Posterior vena cava (tissue), 2 donors: ENCODE measurements around the gene DUSP22. TPM values are rescaled to one million over a fixed set of nuclear protein-coding genes. Genes with fewer than 3 reads are reported as not detected.

Experiments used
- DNase-seq: peaks from one replicate; pipeline ENCODE4 v3.0.0-alpha.2; 2020; ENCODE audit warnings: low spot score
- intact Hi-C, 2 donors: fragments of 100-400 bp; cut with DNase I; formaldehyde crosslinking; loops; one replicate each; pipeline versions ENCODE4 v1.14.1 to v1.14.2; 2022 to 2023
- total RNA-seq, 2 donors: library from RNA; stranded (reverse); fragmentation: NEBNext Ultra II Directional; extraction: Animal tissue kit (Norgen Biotek cat#: 25700); gene quantifications; one replicate each; pipeline ENCODE4 v1.2.1, GENCODE V29; 2021
- donor health status: DM: yes; HTN: yes; CAD: no.
- donor health status: DM: yes; HTN: yes; CAD: no.

The DUSP22 gene
- total RNA-seq, 2 donors from 2014 or later: 45.7 to 51.8 TPM

DNA sequence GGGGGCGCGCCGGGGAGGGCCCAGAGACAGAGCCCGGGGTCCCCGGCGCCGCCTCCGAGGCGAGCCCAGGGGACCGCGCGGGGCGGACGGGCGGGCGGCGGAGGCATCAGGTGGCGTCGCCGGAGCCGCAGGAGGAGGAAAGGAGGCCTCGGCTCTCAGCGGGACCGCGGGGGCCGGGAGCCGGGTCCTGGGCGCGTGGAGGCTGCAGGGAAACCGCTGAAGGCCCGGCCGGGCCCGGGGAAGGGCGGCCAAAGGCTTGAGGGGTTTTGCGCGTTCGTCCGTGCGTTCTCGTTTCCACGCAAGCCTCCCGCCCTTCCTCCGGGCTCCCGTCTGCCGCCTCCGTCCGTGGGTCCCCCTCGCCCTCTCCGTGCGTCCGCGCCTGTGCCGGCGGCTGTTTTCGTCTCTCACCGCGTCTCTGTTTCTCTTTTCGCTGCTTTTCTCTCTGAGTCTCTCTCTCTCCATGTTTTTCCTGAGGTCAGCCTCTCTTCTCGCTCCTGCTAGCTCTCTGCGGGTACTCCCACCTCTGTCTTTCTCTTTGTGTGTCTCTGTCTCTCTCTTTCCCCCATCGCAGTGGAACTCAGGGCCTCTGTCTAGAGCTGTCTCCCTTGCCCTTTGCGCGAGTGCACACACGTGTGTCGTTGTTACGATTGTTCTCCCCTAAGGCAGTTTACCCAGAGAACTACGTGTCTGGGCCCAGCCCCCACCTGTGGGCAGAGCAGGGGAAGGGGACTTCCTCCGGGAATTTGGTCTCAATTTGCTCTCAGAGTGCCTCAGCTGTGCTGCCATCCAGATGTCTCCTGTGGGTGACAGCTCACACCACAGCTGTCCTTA, 101.3 kb downstream of the DUSP22 start:
- intact Hi-C loops: no loop called here
- DNase-seq: no peak

- intact Hi-C loops: no loop called here
These were observed 102.5 kb downstream of the DUSP22 start for GRCh38 chr6:394641-395289.

GRCh38 chr6:395432-396125, 103.3 kb downstream of the DUSP22 start:
- intact Hi-C loops: no loop called here
- no peak for DNase-seq

More at GRCh38 chr6:394641-395289, 102.5 kb downstream of the DUSP22 start:
- no peak for DNase-seq

DNA sequence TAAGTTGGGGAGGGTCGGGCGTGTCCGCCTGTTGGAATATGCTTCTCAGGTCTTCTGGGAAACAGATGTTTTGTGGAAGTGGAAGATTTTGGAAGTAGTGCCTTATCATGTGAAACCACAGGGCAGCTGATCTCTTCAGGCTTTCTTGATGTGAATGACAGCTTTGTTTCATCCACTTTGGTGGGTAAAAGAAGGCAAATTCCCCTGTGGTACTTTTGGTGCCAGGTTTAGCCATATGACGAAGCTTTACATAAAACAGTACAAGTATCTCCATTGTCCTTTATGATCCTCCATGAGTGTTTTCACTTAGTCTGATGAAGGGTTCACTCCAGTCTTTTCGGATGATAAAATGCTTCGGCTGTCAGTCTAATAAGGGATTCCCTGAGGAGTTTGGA, 103.8 kb downstream of the DUSP22 start:
- intact Hi-C loops: no loop called here

GRCh38 chr6:397056-397455, 104.8 kb downstream of the DUSP22 start:
- intact Hi-C loops: no loop called here
- no peak for DNase-seq

More for the DNA sequence above, 103.8 kb downstream of the DUSP22 start:
- no peak for DNase-seq

GRCh38 chr6:397604-398003, 105.3 kb downstream of the DUSP22 start:
- no peak for DNase-seq
- intact Hi-C loops: no loop called here

DNA sequence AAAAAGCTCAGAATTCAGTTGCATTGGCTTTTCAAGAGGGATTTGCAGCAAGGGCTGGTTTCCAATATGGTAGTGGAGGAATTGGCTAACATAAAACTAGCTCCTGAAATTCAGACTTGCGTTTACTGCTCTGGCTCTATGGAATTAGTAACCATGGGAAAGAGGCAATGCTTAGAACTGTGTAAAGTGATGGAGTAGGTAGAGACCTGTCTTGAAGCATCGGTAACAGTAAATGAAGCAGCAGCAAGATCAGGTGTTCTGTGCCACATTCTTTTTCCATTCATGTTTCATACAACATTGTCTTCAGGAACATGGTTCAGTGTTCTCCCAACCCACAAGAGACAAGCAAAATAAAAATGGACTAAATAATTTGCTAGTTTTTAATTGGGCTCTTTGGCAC, 105.8 kb downstream of the DUSP22 start:
- no peak for DNase-seq
- intact Hi-C loops: no loop called here

- DNase-seq: no peak
- intact Hi-C loops: no loop called here
These were observed 106.3 kb downstream of the DUSP22 start for GRCh38 chr6:398558-399078.

DNA sequence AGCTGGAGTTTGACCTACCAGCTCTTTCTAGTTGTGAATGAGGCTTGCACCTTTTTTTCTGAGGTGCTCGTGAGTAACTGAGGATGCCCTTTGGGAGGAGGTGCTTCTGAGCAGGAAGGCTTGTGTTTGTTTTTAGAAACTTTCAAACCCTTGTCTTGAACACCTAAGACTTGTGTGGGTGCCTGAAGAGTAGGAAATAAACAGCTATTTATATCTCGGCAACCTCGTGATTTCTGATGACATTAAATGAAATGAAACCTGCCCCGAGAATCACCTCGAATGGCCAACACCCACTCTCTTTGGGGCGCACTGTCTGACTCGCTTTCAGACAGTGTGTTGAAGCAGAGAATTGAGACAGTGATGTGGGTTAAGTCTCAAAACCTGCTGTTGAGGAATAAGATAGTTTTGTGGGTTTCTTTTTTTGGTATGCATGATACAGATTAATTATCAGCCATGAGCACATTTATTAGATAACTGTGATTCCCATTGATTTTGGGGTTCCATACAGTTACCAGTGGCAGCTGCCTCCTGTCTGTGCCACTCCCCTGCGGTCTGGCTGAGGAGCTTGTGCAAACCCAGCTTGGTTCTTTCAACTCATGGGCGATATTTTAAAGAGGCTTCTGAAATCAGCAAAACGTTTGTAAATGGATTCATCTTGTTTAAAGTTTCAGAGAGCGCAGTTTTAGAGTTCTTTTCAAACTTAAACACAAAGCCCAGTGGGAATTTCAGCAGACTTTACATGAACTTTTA, 107.7 kb downstream of the DUSP22 start:
- intact Hi-C loops: no loop called here
- no peak for DNase-seq

DNA sequence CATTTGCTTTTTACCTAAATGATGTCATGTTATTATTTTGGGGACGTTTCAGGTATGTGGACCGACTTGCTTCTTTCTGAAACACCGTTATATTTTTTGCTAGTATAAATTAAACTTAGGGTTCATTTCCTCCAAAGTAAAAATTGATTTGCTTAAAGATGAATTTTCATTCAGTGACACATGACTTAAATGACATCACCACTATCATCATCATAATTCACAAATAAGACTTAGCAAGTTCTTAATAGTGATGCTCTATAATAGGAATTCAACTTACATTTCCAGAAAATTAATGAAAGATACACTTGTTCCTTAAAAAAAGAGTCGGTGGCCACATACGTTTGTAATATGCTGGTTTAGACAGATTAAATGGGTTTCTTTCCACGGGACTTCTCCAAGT, 108.5 kb downstream of the DUSP22 start:
- intact Hi-C loops: no loop called here

More for the DNA sequence above, 108.5 kb downstream of the DUSP22 start:
- no peak for DNase-seq

Other genes starting within 250 kb of the DUSP22 start
- 1 to 10 TPM; 1.7 to 2.7 TPM for gene IRF4, start 99.3 kb downstream of the DUSP22 start, total RNA-seq